DND-41 (cell line): Measurements from ENCODE around the gene RNF41.

ENCODE experiments used
- EZH2 ChIP-seq: IDR thresholded peaks from 3 replicates; pipeline ENCODE4 v1.6.1; 2012; ENCODE audit warnings: borderline replicate concordance, low read depth, mild to moderate bottlenecking, moderate library complexity, low read length, inconsistent platforms; ENCODE audit not compliant: severe bottlenecking
- TF ChIP-seq, protein P1 (sequence below): IDR thresholded peaks from 2 replicates; pipeline ENCODE4 v1.5.1; 2012; ENCODE audit warnings: borderline replicate concordance, low read length, moderate library complexity, mild to moderate bottlenecking; ENCODE audit not compliant: poor library complexity, severe bottlenecking; ENCODE audit errors: extremely low read depth

DNA sequence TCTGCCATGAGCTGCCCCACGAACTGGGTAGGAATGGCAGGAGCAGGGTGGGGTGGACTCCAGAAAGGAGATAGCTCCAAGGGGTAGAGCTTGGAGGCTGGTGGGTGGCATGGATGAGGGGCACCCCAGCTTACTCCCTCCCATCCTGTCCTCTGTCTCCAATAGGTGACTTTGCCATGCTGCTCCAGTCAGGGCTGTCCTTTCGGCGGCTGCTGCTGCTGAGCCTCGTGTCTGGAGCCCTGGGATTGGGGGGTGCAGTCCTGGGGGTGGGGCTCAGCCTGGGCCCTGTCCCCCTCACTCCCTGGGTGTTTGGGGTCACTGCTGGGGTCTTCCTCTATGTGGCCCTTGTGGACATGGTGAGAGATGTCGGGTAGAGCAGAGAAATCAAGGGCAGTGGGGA is 15.3 kb upstream of the RNF41 start:
- TF ChIP-seq, protein P1, sequence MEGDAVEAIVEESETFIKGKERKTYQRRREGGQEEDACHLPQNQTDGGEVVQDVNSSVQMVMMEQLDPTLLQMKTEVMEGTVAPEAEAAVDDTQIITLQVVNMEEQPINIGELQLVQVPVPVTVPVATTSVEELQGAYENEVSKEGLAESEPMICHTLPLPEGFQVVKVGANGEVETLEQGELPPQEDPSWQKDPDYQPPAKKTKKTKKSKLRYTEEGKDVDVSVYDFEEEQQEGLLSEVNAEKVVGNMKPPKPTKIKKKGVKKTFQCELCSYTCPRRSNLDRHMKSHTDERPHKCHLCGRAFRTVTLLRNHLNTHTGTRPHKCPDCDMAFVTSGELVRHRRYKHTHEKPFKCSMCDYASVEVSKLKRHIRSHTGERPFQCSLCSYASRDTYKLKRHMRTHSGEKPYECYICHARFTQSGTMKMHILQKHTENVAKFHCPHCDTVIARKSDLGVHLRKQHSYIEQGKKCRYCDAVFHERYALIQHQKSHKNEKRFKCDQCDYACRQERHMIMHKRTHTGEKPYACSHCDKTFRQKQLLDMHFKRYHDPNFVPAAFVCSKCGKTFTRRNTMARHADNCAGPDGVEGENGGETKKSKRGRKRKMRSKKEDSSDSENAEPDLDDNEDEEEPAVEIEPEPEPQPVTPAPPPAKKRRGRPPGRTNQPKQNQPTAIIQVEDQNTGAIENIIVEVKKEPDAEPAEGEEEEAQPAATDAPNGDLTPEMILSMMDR = no peak
- no peak for TF ChIP-seq EZH2
